Measurements from ENCODE around the gene SLC25A21. TPM values are rescaled to one million over a fixed set of nuclear protein-coding genes. Genes with fewer than 3 reads are reported as not detected.

SLC25A21 gene
- total RNA-seq, 1 experiment from 2014 or later, result 7.1 TPM

- Histone ChIP-seq H4K20me1 (ENCODE audit: control insufficient read depth, insufficient read depth, insufficient read length) (no peaks in the 10 kb centered on the region), H2BK12ac (ENCODE audit: insufficient read length, low read depth, low read length) (no peak overlapping the region), H2BK120ac (ENCODE audit: low read depth, low read length, poor library complexity, severe bottlenecking) (no peak overlapping the region), H3K23me2 (ENCODE audit: insufficient read length, low read depth, low read length, poor library complexity, severe bottlenecking) (no peaks in the 10 kb centered on the region), H3K56ac (ENCODE audit: insufficient read length, low read depth, low read length) (no peak overlapping the region), H4K91ac (ENCODE audit: insufficient read length, low read depth, low read length) (no peak overlapping the region), H3K9ac (ENCODE audit: extremely low read depth, insufficient read length, low read length) (no peak overlapping the region), H2AK5ac (ENCODE audit: insufficient read length, low read length) (no peak overlapping the region), H2BK15ac (ENCODE audit: low read depth, low read length) (no peak overlapping the region), H3K4me2 (ENCODE audit: insufficient read depth, insufficient read length, low read length) (no peak overlapping the region), H3K23ac (ENCODE audit: insufficient read length, low read depth, low read length) (no peak overlapping the region), H4K5ac (ENCODE audit: insufficient read length, low read depth, low read length) (no peak overlapping the region), H3K14ac (ENCODE audit: insufficient read depth, low read length) (no peak overlapping the region), H3T11ph (ENCODE audit: low read length) (no peak overlapping the region), H4K8ac (replicated peaks; ENCODE audit: insufficient read length, low read depth, low read length) (no peak overlapping the region), H3K4ac (ENCODE audit: low read depth, low read length) (no peak overlapping the region), H2AFZ (ENCODE audit: low read length) (no peak overlapping the region), H3K79me1 (ENCODE audit: insufficient read depth, low read depth, low read length, poor library complexity, severe bottlenecking) (no peaks in the 10 kb centered on the region), H2BK20ac (ENCODE audit: low read depth, low read length, poor library complexity, severe bottlenecking) (no peak overlapping the region), H3K9me3 (ENCODE audit: control insufficient read depth, low read depth, low read length) (no peaks in the 10 kb centered on the region), H3K4me1 (ENCODE audit: insufficient read depth, low read length) (no peaks in the 10 kb centered on the region), H2BK5ac (ENCODE audit: insufficient read length, low read length) (no peak overlapping the region), H3K18ac (ENCODE audit: insufficient read length, low read depth, low read length) (no peak overlapping the region), H3K27ac (ENCODE audit: insufficient read length, low read depth, low read length) (no peak overlapping the region), H3K79me2 (ENCODE audit: insufficient read depth, low read length) (no peaks in the 10 kb centered on the region), H3K27me3 (ENCODE audit: insufficient read depth, low read length) (no peaks in the 10 kb centered on the region)
- H3K36me3 Mint-ChIP-seq (ENCODE audit: insufficient read depth in 1 of 3, low read depth in 3 of 3), result no peaks in the 10 kb centered on the region
- no peaks in the 10 kb centered on the region for H3K9me3 Mint-ChIP-seq
- no peak overlapping the region for H3K27ac Mint-ChIP-seq
- H3K4me3 Mint-ChIP-seq, result no peak overlapping the region
- H3K27me3 Mint-ChIP-seq (ENCODE audit: low read depth), result no peaks in the 10 kb centered on the region
- TF ChIP-seq CTCF (conservative IDR thresholded peaks at IDR 0.05), result no peak
- no peak for DNase-seq
- H3K4me1 Mint-ChIP-seq, result no peaks in the 10 kb centered on the region
- WGBS (ENCODE audit: extremely low coverage, insufficient read length, low lambda C conversion rate), result no CpG with 5 or more reads among the region's 2 CpGs
These were observed 247.3 kb downstream of the SLC25A21 start for GRCh38 chr14:36925094-36925493.

All from H9 (cell line).